Dermis blood vessel endothelial cell (primary cell): ENCODE results near the gene DDX41. TPM values are rescaled to one million over a fixed set of nuclear protein-coding genes. Genes with fewer than 3 reads are reported as not detected.

ENCODE experiments used
- DNase-seq: peaks from one replicate; pipeline ENCODE4 v3.0.0; 2010
- total RNA-seq: library from RNA; depleted of rRNA; stranded (reverse); fragments of >200 nt; gene quantifications from 2 replicates; pipeline ENCODE4 v1.2.3, GENCODE V29; 2014

DDX41 gene
- total RNA-seq, 1 donor from 2014 or later, result 68.2 TPM

- no peak for DNase-seq
Observed at GRCh38 chr5:177512736-177513380, 3.9 kb downstream of the DDX41 start.

GRCh38 chr5:177511796-177512675 is 4.7 kb downstream of the DDX41 start:
- DNase-seq, result no peak

GRCh38 chr5:177511181-177511580 is 5.6 kb downstream of the DDX41 start:
- no peak for DNase-seq

GRCh38 chr5:177510567-177511053 is 6.2 kb downstream of the DDX41 start:
- DNase-seq, result no peak

- no peak for DNase-seq
Observed at GRCh38 chr5:177509991-177510566, 6.7 kb downstream of the DDX41 start.

- DNase-seq, result peak; percentile 43
Observed at GRCh38 chr5:177509381-177509951, 7.3 kb downstream of the DDX41 start, which contains the start of gene DOK3. Gene DOK3 (minus strand): TSS chr5:177509826. CDS start chr5:177509540, 286 bp downstream.

- peak; percentile 58 for DNase-seq
Observed at GRCh38 chr5:177508837-177509236, 7.9 kb downstream of the DDX41 start.

- DNase-seq, result no peak
Observed at GRCh38 chr5:177508221-177508611, 8.5 kb downstream of the DDX41 start.

- no peak for DNase-seq
Observed at GRCh38 chr5:177507596-177508220, 9.1 kb downstream of the DDX41 start.

GRCh38 chr5:177507165-177507564 is 9.6 kb downstream of the DDX41 start:
- DNase-seq, result peak; percentile 62

- DNase-seq, result no peak
Observed at GRCh38 chr5:177505075-177505474, 11.7 kb downstream of the DDX41 start.

GRCh38 chr5:177504086-177505056 is 12.4 kb downstream of the DDX41 start:
- no peak for DNase-seq

GRCh38 chr5:177503351-177504085 is 13.2 kb downstream of the DDX41 start:
- DNase-seq, result no peak

- DNase-seq, result no peak
Observed at GRCh38 chr5:177502886-177503285, 13.9 kb downstream of the DDX41 start.

- no peak for DNase-seq
Observed at GRCh38 chr5:177501874-177502678, 14.7 kb downstream of the DDX41 start.

- peak; percentile 94 for DNase-seq
Observed at GRCh38 chr5:177500685-177501522, 15.9 kb downstream of the DDX41 start.

GRCh38 chr5:177499842-177500241 is 16.9 kb downstream of the DDX41 start:
- no peak for DNase-seq

GRCh38 chr5:177498013-177498787 is 18.6 kb downstream of the DDX41 start:
- DNase-seq, result peak; percentile 53
